ENCODE data around the gene ZNF292.
"Not testable (repeated sequence)": the region's sequence is repeated elsewhere in the genome, so short reads cannot be mapped to it uniquely, and the experiment has no call there.

ZNF292 gene

DNA sequence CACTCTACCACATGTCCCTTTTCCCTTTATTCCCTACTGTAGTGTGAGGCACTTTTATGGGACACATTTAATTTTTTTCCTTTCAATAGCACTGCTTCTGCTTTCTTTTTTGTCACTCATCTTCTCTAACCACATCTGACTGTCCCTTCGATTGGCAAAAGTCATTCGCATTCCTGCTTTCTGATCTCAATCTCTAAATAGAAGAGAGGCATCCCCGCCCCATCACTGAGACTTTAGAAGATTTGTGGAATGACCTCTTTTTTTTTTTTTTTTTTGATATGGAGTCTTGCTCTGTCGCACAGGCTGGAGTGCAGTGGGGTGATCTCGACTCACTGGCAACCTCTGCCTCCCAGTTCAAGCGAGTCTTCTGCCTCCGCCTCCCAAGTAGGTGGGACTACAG lies 9.1 kb downstream of the ZNF292 start:
- no peak for DNase-seq

DNA sequence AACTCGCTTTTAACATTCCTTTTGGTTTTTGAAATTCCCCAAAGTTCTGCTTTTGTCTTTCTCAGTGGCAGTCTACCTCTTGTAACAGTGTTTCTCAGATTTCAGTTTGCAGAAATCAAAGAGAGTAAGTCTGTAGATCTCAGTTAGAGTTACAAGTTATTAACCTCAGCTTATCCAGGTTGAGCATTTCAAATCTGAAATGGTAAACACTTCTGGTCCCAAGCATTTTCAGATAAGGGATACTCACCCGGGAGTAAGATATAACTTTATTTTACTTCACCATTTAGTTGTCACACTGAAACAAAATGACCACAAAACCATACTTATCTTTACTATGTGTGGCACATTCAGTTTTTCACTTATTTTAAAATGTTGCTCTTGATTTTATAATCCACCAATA lies 9.8 kb downstream of the ZNF292 start:
- DNase-seq, result no peak

DNA sequence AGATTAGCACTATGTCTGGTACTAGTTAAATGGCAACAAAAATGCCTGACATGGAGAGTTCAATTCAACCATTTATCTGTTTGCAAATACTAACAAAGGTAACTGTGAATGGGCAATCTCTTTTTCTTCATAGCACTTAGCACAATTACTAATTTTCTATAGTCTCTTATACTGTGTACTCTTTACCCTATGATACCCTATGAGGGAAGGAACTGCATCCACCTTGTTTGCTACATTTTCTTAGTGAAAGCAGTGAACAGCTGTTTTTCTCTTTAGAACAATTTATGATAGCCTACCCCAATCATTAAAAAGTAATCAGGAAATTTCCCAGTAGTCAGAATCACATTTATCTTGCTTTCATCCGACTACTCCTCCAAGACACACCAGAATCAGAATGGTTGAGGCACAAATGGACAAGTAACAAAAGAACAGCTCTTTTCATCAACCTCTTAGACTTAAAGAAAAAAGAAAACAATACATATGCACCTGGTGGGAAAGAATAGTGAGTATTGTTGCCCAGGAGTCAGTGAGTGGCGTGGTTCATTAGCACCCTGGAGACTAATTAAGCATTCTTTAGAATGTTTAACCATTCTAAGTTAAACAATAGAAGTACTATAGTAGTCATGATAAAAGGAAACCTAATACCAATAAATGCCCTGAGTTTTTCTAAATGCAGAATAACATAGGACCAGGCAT lies 16.7 kb downstream of the ZNF292 start:
- DNase-seq, result no peak

DNA sequence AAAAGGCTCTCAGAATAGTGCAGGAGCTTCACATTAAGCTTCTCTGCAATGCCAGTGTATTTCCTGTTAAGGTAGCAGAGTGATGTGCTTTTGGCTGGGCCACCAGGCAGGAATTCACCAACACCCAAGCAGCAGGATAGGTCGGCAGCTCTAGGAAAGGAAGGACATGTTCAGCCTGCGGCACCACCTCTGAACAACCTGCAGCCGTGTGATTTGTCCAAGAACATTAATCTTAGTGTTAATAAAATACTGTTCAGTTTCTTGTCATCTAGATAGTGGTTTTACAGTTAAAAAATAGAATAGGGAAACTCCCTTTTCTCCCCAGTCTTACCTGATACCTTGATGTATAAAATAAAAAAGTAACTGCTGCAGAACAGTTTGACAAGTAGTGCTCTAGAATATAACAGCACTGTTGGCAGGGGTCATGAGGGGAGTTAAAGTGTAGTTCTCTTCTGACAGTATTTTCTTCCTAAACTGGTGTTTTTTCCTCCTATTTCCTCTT lies 18.8 kb downstream of the ZNF292 start:
- DNase-seq, result no peak

DNA sequence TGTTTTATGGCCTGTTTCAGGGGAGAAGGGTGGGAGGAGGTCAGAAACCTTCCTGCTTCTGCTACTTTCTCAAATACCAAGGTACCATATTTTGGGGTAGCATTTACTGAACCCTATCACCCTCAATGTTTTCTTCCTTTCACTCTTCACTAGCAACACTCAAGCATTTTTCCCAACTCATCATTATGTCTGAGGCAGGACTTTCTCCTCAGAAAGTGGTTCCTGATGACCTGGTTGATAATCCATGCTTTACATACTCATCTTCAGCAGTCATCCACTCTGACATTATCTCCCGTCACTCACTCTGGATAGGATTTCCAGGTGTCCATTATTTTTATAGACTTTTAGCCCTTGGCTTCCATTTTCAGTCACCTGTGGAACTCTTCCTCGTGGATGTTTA lies 21.1 kb downstream of the ZNF292 start:
- DNase-seq, result no peak

DNA sequence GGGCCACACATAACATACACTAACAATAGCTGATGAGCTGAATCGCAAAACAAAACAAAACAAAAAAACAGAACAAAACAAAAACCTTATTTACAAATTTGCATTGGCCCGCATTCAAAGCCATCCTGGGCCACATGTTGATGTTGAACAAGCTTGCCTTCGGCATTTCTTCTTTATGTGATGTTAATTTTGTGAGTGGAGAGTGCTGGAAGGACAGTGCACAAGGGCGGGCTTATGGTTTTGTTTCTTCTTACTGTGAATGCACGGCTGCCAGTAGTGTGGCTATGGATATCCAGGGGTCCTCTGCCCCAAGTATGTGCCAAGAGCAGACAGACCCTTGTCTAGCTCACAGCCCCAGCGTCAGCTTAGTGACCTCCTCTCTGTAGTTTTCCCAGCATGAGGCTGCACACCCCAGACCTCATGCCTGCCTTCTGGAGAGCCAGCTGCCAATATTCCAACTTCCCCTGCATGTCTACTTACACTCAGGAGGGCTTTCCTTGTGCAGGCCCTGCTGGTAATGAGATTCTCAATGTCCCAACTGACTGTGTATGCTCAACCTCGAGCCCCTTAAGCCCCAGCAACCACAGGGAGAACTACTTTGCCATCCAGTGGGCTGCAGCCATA lies 24.9 kb downstream of the ZNF292 start:
- no peak for DNase-seq

DNA sequence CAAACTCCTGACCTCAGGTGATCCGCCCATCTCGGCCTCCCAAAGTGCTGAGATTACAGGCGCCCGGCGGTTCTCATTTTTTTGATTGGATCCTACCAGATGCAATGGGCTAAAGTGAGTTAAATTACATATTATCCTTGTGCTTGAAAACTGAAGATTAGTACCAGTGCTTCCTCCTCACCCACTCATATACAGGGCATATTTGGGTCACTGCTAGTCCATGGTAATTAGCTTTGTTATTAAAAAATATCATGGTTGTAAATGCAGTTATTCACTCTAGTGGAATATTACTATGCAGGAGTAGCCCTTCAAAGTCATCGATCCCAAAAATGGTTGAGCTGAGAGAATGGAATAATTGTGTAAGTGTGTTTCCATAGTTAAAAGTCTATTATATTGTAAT lies 26.5 kb downstream of the ZNF292 start:
- no peak for DNase-seq

DNA sequence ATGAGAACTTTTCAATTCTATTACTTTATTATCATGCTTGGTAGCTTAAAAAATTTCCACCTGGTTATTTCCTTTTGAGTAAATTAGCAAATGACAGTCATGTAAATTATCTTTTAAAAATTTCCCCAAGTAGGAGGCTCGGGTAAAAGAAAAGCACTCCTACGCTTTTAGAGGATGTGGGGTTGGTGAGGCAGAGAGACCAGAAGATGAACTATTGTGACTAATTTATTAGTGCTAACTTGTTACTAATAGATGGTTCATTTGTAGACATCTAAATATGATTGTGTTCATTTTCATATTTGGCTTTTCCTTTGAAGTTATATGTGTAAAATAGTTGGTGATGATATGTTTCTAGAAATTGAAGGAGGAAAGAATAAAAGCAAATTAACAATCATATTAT lies 27.0 kb downstream of the ZNF292 start:
- no peak for DNase-seq

DNA sequence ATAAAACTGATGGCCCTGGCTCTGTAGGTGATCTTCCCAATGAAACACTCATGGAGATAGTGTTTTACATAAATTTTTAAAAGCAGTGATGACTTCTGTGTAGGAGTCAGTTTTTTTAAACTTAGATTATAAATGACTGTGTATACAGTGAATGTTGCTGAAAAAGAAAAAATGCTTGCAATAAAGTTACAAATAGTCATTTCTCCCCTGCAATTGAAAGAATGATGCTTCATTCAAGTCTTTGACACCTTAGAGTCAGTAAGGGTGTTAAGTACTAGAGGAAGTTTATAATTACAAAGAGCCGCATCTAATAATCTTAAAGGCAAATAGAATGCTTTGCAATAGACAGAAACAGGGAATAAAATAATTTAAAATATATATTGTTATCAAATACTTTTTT lies 27.6 kb downstream of the ZNF292 start:
- DNase-seq, result no peak

DNA sequence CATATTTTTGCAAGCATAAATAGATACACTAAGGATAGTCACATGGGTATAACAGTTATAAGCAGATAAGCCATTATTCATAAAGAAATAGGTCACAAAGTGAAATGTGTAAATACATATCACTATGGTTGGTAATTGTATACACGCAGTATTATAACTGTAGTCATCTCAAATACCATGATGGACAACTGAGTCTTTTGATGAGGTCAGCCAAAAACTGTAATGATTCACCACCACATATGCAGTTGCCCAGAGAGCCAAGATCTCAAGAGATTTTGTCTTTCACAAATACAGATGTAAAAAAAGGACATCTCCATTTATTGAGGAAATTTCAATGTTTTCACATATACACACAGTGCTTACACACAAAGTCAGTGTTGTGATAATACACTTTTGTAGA lies 28.3 kb downstream of the ZNF292 start:
- no peak for DNase-seq

DNA sequence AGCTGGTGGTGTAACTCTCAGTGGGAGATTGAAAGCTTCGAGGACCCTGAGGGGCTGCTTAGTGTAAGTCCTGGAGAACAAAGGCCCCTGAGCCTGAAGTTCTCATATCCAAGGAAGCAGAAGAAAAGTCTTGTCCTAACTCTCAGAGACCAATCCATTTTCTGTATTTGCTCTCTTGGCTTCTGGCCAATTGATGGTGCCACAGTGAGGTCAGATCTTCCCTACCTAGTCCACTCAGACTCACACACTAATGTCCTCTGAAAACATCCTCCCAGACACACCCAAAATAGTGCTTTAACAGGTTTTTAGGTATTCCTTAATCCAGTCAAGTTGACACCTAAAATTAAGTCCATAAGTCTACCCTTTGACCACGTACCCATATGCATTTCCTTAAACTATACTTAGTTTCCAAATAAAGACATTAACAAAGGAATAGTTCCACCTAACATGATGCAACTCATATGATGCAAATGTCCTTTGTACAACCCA lies 29.4 kb downstream of the ZNF292 start:
- no peak for DNase-seq

DNA sequence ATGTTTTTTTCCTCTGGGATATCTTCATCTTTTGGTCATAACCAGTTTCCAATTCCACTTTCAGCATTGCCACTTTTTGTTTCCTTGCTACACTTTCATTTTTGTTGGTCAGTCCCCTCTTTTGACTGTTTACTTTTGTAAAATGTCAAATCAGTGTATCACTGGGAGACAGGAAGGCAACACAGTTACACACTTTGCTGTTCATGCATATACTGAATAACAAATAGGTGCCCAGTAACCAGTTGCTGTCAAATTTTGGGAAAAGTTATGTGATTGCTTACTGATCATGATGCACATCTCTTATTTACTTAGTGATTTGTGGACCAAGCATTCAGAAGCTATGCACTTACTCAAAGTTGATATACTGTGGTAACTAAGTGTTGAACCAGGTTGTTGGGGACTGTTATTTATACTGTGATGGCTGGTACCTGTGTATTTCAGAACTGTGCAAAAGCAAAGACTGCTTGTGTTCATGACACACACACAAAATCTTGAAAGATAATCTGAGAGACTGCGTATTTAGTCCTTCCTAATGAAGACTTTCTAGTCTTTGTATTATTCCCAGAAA lies 41.0 kb downstream of the ZNF292 start:
- no peak for DNase-seq

DNA sequence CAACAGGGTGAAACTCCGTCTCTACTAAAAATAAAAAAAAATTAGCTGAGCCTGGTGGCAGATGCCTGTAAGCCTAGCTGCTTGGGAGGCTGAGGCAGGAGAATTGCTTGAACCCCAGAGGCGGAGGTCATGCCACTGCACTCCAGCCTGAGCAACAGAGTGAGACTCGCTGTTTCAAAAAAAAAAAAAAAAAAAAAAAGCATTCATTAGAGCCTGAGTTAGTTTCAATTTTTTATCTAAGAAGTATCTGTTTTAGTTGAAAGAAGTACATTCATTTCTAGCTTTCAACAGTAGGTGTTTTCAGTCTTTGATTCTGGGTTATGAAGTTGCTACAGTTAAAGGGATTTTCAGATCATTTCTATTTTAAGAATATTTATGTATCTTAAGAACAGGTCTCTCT lies 42.2 kb downstream of the ZNF292 start:
- no peak for DNase-seq

DNA sequence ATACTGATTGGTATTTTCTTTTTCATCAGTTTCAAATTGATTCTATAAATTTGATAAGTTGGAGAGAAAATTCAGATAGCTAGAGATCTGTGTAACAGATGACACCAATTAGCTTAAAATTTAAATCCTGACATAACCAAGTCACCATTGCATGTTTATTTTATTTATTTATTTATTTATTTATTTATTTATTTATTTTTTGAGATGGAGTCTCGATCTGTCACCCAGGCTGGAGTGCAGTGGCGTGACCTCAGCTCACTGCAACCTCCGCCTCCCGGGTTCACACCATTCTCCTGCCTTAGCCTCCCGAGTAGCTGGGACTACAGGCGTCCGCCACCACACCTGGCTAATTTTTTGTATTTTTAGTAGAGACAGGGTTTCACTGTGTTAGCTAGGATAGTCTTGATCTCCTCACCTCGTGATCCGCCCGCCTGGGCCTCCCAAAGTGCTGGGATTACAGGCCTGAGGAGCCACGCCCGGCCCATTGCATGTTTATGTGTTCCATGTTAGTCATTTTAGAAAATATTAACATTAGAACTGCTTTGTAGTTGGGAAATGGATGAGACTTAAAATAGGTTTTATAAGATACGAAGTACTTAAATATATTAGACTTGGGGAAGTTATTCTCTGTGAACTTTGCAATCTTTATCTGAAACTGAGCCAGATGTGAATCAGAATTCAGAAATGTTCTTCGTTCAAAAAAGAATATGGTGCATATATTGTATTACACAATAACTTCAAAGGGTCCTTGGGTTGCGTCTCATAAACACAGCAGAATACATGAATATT lies 42.9 kb downstream of the ZNF292 start:
- DNase-seq, result not testable (repeated sequence)

DNA sequence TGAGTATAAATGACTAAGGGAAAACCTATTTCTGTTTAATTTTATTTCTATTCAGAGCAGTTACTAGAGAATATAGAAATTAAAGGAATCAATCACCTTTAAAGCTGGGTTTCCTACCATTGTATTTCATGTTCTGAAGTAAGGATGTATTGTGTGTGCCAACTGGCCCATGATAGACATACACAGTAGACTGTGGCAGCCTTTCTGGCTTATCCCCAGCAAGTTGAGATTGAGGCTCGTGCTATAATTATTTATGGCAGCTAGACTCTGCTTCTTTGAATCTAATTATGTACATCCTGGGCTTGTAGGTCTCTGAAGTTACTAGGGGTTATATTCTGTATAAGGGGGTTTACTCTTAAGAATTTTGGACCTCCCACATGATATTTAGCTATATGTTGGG lies 44.4 kb downstream of the ZNF292 start:
- DNase-seq, result no peak

DNA sequence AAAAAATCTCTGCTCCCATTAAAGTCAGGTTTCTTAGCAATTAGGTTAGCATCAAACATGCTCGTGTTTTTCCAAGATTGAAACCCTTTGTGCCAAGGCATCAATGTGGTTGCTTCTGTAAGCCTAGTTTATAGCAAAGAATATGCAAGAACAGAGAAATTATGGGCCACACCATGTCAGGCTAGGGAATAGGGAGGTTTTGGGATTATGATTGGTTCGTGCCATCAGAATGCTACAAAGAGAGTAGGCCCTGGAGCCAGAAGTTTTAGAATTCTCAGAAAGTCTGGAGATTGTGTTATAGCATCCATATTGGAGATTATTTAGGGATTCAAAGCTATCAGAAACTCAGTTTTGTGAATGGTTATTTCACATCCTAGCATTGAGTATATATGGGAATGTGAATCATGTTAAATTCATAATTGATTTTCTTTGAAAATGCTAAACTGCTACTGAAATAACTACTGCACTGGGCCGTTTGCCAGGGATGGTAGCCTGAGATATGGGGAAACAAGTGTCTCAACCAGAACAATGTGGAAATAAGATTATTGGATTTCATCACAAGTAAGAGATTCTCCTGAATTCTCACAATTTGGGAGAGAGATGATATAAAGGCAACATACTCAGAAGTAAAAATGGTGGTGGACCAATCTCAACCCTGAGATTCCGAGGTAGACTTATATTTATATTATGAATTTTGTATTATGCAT lies 45.3 kb downstream of the ZNF292 start:
- DNase-seq, result no peak

DNA sequence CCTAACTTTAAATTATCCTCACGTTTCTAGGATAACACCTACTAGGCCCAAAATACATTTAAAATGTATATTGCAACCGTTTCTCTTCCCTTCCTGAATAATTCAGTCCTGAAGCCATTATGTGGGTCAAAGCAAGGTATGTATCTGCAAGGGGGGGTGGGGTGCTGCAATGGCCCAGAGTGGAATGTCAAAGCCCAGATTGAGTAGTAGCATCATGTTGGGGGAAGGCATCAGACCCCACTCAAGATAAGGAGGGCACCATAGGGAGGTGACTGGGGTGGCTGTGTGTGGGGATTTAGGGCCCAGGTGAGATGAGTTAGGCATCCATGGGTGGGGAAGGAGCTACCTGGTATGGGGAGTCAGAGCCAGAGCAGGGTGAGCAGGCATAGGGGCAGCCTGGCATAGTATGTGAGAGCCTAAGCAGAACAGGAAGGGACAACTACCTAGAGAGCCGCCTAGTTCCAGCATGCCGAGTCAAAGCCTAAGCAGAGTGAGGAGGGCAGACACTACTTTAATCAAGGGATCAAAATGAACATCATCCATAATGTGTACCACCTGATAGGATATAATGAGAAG lies 48.2 kb downstream of the ZNF292 start:
- DNase-seq, result no peak

DNA sequence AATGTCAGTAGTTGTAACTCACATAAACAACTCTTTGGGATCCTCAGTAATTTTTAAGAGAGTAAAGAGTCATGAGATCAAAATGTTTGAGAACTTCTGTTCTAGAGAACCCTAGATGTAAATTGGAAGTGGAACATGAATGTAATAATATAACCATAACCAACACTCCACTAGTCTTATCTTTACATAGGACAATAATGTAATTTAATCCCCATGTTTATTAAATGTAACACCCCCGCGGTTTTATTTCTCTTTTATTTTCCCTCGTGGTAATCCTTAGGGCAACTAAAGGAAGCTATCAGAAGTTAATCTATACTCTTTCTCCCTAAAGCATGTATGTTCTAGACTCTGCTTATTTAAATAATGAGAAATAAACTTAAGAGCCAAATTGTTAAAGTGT lies 54.4 kb downstream of the ZNF292 start:
- DNase-seq, result no peak

DNA sequence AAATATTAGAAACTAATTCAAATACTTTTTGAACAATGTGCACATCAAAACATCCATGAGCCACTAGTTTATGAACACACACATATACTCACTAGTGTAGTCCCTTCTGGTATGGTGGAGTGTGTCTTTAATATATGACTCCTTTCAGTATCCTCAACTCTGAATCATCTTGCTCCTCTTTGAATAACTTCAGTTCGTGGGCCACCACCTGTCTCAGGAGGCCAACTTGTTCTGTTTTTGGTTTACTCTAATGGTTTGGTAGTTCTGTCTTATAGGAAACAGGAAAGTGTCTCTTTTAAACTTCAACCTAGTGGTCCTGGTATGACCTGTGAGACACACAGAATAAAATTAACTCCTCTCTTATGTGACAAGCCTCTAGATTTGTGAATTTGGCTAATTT lies 55.6 kb downstream of the ZNF292 start:
- DNase-seq, result no peak

DNA sequence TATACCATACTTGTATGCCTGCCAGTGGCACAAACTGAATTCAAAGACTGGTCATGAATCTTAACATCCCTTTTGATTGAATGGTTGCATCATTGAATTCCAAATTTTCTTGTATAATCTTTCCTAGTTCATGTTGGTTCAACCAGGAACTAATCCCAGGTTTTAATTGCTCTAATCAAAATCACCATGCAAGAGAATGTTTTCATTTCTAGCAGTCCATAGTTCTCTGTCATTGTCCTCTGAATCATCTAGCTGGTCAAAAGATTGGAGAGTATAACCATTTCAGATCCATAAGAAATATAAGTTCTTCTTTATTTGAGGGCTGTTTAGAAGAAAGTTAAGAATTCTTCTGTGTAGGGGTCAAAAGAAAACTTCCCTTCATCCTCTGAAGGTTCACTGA lies 57.2 kb downstream of the ZNF292 start:
- no peak for DNase-seq

DNA sequence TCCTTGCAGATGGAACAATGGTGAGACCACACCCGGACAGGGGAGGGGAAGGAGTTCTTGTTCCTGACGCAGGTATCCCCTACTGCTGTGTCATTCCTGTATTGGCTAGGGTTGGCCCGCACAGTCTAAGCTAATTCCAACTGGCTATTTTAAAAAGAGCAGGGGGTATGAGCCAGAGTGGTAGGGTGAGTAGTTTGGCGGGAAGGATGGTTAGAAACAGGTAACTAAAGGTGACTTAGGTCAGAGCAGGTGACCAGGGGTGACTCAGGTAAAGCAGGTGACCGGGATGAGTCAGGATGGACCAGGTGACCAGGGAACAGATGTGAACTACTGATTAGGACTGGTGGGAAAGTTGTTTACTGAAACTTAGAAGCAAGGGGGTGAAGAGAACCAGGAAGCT lies 58.0 kb downstream of the ZNF292 start:
- no peak for DNase-seq

DNA sequence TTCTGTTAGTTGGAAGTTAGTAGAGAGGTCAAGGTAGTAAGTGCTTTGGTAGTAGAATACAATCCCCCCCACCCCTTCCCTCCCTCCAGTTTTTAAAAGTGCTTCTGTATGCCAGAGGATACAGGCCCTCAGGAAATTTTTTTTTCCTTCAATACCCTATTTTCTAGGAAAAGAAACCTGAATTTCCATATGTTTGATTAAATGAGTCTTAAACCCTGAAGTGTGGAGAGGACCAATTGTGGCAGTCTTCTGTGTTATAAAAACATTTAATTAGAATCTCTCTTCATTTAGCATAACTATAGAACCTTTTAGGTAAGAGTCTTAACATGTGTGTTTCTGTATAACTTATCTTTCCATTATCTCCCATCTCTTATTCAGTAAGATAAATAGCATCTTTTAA lies 59.5 kb downstream of the ZNF292 start:
- DNase-seq, result no peak

DNA sequence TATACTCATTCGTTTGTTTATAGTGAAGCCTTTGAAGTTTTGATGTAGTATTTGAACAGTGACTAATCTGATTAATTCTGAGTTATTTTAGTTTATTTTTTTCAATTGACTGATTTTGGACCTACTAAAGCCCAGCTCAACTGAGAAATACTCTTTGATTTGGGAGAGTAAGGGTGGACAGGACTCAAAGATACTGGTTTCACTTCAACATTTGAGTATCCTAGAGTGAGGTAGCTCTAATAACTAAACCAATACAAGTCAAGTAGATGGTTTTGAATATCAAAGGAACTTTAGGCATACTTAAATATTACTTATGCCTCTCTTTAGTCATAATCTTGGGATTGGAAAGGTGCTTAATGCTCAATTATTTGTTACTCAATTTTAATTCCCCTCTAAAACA lies 65.6 kb downstream of the ZNF292 start:
- no peak for DNase-seq
